ENCODE data around the gene UPK1B.

GRCh38 chr3:119222391-119222790 is 49.0 kb downstream of the UPK1B start:
- TF ChIP-seq POLR2AphosphoS5 (IDR thresholded peaks at IDR 0.05; ENCODE audit: low read depth, low read length): no peak
- no peak for TF ChIP-seq REST (IDR thresholded peaks at IDR 0.05; ENCODE audit: insufficient read depth in 1 of 2, low read depth in 2 of 2, low read length in 2 of 2)
- no peak for TF ChIP-seq TAF1 (IDR thresholded peaks at IDR 0.05; ENCODE audit: borderline replicate concordance, insufficient read depth, low read length)
